ENCODE results near the gene PCDH9. TPM values are rescaled to one million over a fixed set of nuclear protein-coding genes. Genes with fewer than 3 reads are reported as not detected.

Gene PCDH9
- total RNA-seq, 1 donor from 2014 or later: 3.7 TPM

GRCh38 chr13:67014399-67014798 lies 215.7 kb downstream of the PCDH9 start:
- H3K36me3 ChIP-seq: no peaks in the 10 kb centered on the region
- H3K4me1 ChIP-seq: no peaks in the 10 kb centered on the region
- TF ChIP-seq POLR2AphosphoS5 (IDR thresholded peaks at IDR 0.05; ENCODE audit: insufficient read depth in 1 of 2, low read depth in 1 of 2) (no peak), CTCF (IDR thresholded peaks at IDR 0.05) (no peak), POLR2A (IDR thresholded peaks at IDR 0.05) (no peak)
- no peak overlapping the region for H3K4me3 ChIP-seq
- H3K9me3 ChIP-seq: no peaks in the 10 kb centered on the region
- no peak for DNase-seq (ENCODE audit: extremely low spot score in 2 of 2)
- intact Hi-C loops (cut with DNase I): no loop called here
- no peak overlapping the region for H3K27ac ChIP-seq
- H3K27me3 ChIP-seq: no peaks in the 10 kb centered on the region

GRCh38 chr13:67013709-67014108 lies 216.4 kb downstream of the PCDH9 start:
- no peak for DNase-seq (ENCODE audit: extremely low spot score in 2 of 2)
- H3K36me3 ChIP-seq: no peaks in the 10 kb centered on the region
- H3K4me3 ChIP-seq: no peak overlapping the region
- no peak overlapping the region for H3K27ac ChIP-seq
- intact Hi-C loops (cut with DNase I): no loop called here
- no peak for TF ChIP-seq POLR2AphosphoS5 (IDR thresholded peaks at IDR 0.05; ENCODE audit: insufficient read depth in 1 of 2, low read depth in 1 of 2)
- no peak for TF ChIP-seq POLR2A (IDR thresholded peaks at IDR 0.05)
- TF ChIP-seq CTCF (IDR thresholded peaks at IDR 0.05): no peak
- no peaks in the 10 kb centered on the region for H3K4me1 ChIP-seq
- H3K27me3 ChIP-seq: no peaks in the 10 kb centered on the region
- no peaks in the 10 kb centered on the region for H3K9me3 ChIP-seq

GRCh38 chr13:67008075-67008668 lies 222.0 kb downstream of the PCDH9 start:
- TF ChIP-seq POLR2AphosphoS5 (IDR thresholded peaks at IDR 0.05; ENCODE audit: insufficient read depth in 1 of 2, low read depth in 1 of 2) (no peak), POLR2A (IDR thresholded peaks at IDR 0.05) (no peak), CTCF (IDR thresholded peaks at IDR 0.05) (no peak)
- Histone ChIP-seq H3K27me3 (no peaks in the 10 kb centered on the region), H3K4me1 (no peaks in the 10 kb centered on the region), H3K4me3 (no peak overlapping the region), H3K36me3 (no peaks in the 10 kb centered on the region), H3K27ac (no peak overlapping the region), H3K9me3 (no peaks in the 10 kb centered on the region)
- intact Hi-C loops (cut with DNase I): no loop called here
- DNase-seq (ENCODE audit: extremely low spot score in 2 of 2): no peak

GRCh38 chr13:67004511-67004910 lies 225.6 kb downstream of the PCDH9 start:
- intact Hi-C loops (cut with DNase I): no loop called here
- Histone ChIP-seq H3K27me3 (no peaks in the 10 kb centered on the region), H3K27ac (no peak overlapping the region)

More at GRCh38 chr13:67004511-67004910, 225.6 kb downstream of the PCDH9 start:
- no peaks in the 10 kb centered on the region for H3K4me1 ChIP-seq
- no peaks in the 10 kb centered on the region for H3K9me3 ChIP-seq
- DNase-seq (ENCODE audit: extremely low spot score in 2 of 2): no peak
- H3K36me3 ChIP-seq: no peaks in the 10 kb centered on the region
- no peak for TF ChIP-seq POLR2AphosphoS5 (IDR thresholded peaks at IDR 0.05; ENCODE audit: insufficient read depth in 1 of 2, low read depth in 1 of 2)
- no peak for TF ChIP-seq CTCF (IDR thresholded peaks at IDR 0.05)
- no peak for TF ChIP-seq POLR2A (IDR thresholded peaks at IDR 0.05)
- H3K4me3 ChIP-seq: no peak overlapping the region
